Measurements from ENCODE around the gene KDM3B. TPM values are rescaled to one million over a fixed set of nuclear protein-coding genes. Genes with fewer than 3 reads are reported as not detected.

The KDM3B gene
- total RNA-seq, 1 donor from 2014 or later: 40.7 TPM

DNA sequence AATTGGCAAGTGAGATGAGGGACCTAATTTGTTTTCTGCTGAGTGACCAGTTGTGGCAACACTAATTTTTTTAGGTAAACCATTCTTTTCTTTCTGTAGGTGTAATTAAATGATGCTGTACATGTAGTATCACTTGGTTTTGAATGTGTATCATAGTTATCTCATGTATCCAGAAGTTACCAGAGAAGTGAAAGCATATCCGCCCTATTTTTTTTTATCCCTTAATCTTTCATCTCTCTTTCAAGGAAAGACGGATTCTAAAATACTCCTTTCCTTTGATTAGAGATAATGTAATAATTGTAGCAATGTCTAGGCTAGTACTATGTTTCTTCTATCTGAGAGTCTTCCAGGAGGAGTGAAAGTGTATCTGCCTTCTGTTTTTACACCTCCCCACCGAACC lies 7.1 kb downstream of the KDM3B start:
- H3K9me3 ChIP-seq (replicated peaks): no peaks in the 10 kb centered on the region
- no peak for DNase-seq
- no peaks in the 10 kb centered on the region for H3K27me3 ChIP-seq (ENCODE audit: low read depth)
- no peaks in the 10 kb centered on the region for H3K36me3 ChIP-seq
- no peak overlapping the region for H3K27ac ChIP-seq (replicated peaks)
- H3K4me1 ChIP-seq: peaks cover 70% of the 10 kb centered on the region
- intact Hi-C loops (cut with micrococcal nuclease): no loop called here
- H3K4me3 ChIP-seq: no peak overlapping the region
- no peak for TF ChIP-seq CTCF (IDR thresholded peaks at IDR 0.05; ENCODE audit: borderline replicate concordance)

DNA sequence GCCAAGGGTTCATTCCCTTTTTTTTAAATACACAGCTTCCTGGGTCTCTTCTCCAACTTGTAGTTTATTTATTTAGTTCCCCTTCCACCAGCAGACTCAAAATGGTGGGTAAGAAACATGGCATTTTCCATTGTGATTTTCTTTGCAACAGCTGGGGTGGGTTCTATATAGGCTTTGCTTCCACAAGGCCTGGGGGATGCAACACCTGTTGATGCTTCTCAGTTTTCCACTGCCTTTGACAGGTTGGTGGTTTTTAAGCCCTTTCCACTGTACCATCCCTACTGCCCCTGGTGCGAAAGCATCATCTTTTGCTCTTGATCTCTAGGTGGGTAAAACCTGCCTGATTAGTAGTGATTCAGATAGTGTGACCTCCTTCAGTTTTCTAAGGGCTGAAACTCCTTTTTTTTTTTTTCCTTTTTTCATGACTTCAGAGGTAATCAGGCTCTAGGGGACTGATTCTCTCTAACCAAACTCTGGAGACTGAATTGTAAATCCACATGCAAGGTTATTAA lies 8.5 kb downstream of the KDM3B start:
- Histone ChIP-seq H3K27me3 (ENCODE audit: low read depth) (no peaks in the 10 kb centered on the region), H3K4me1 (peaks cover 70% of the 10 kb centered on the region), H3K36me3 (no peaks in the 10 kb centered on the region), H3K9me3 (replicated peaks) (no peaks in the 10 kb centered on the region), H3K4me3 (no peak overlapping the region), H3K27ac (replicated peaks) (peak overlapping the region; percentile 11)
- intact Hi-C loops (cut with micrococcal nuclease): no loop called here
- TF ChIP-seq CTCF (IDR thresholded peaks at IDR 0.05; ENCODE audit: borderline replicate concordance): no peak
- DNase-seq: no peak

- intact Hi-C loops (cut with micrococcal nuclease): no loop called here
- Histone ChIP-seq H3K4me1 (peaks cover 77% of the 10 kb centered on the region), H3K4me3 (no peak overlapping the region), H3K9me3 (replicated peaks) (no peaks in the 10 kb centered on the region), H3K27ac (replicated peaks) (no peak overlapping the region), H3K27me3 (ENCODE audit: low read depth) (no peaks in the 10 kb centered on the region), H3K36me3 (no peaks in the 10 kb centered on the region)
- TF ChIP-seq CTCF (IDR thresholded peaks at IDR 0.05; ENCODE audit: borderline replicate concordance): no peak
- DNase-seq: no peak
These were observed 12.1 kb downstream of the KDM3B start for GRCh38 chr5:138364576-138364975.

- intact Hi-C loops (cut with micrococcal nuclease): no loop called here
- H3K4me1 ChIP-seq: peaks cover 83% of the 10 kb centered on the region
These were observed 14.3 kb downstream of the KDM3B start for GRCh38 chr5:138366632-138367382.

DNA sequence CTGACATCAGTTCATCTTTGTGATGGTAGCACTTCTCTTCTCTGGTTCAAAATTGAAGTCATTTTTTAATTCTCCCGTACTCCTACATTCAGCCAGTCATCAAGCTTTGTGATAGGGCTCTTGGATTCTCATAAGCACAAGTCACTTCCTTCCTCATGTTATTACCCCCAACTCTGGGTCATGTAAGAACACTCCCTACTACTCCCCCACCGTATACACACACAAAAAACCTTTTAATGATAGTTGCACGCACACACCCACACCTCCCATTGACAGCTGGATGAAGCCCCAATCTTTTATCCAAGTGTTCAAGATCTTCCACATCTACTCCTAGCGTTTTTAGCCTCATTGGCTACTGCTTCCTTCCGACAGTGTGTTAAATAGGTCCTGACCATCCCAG lies 16.8 kb downstream of the KDM3B start:
- H3K9me3 ChIP-seq (replicated peaks): no peaks in the 10 kb centered on the region
- no peak for TF ChIP-seq CTCF (IDR thresholded peaks at IDR 0.05; ENCODE audit: borderline replicate concordance)
- H3K4me3 ChIP-seq: no peak overlapping the region
- H3K4me1 ChIP-seq: peaks cover 89% of the 10 kb centered on the region
- peaks cover 15% of the 10 kb centered on the region for H3K36me3 ChIP-seq
- no peaks in the 10 kb centered on the region for H3K27me3 ChIP-seq (ENCODE audit: low read depth)
- intact Hi-C loops (cut with micrococcal nuclease): no loop called here
- H3K27ac ChIP-seq (replicated peaks): peak overlapping the region; percentile 66
- DNase-seq: no peak

More at GRCh38 chr5:138366632-138367382, 14.3 kb downstream of the KDM3B start:
- DNase-seq: no peak
- H3K9me3 ChIP-seq (replicated peaks): no peaks in the 10 kb centered on the region
- H3K4me3 ChIP-seq: peak overlapping the region; percentile 5
- H3K27me3 ChIP-seq (ENCODE audit: low read depth): no peaks in the 10 kb centered on the region
- no peak for TF ChIP-seq CTCF (IDR thresholded peaks at IDR 0.05; ENCODE audit: borderline replicate concordance)
- peak overlapping the region; percentile 66 for H3K27ac ChIP-seq (replicated peaks)
- H3K36me3 ChIP-seq: no peaks in the 10 kb centered on the region

All from left ventricle myocardium inferior (tissue), 1 donor.